ENCODE results near the gene PNRC2.
"Not testable (repeated sequence)": the region's sequence is repeated elsewhere in the genome, so short reads cannot be mapped to it uniquely, and the experiment has no call there.

The PNRC2 gene

GRCh38 chr1:23987038-23987437 lies 27.4 kb downstream of the PNRC2 start:
- H3K23ac ChIP-seq (ENCODE audit: low read length); H2AFZ ChIP-seq (ENCODE audit: insufficient read depth, low read length, poor library complexity); H3K18ac ChIP-seq (ENCODE audit: low read length); H3K79me1 ChIP-seq (ENCODE audit: low read length); H3K14ac ChIP-seq (ENCODE audit: low read length); H3K27me3 ChIP-seq (ENCODE audit: insufficient read depth, low read length); H2AK5ac ChIP-seq (ENCODE audit: low read length); H3K4ac ChIP-seq (ENCODE audit: low read depth, low read length); H4K12ac ChIP-seq (ENCODE audit: low read depth, low read length); H3K4me1 ChIP-seq (ENCODE audit: control insufficient read depth in 1 of 2, insufficient read depth in 2 of 2, low read length in 2 of 2); DNase-seq; H3K4me3 ChIP-seq (ENCODE audit: low read depth, low read length); H3K9me3 ChIP-seq (ENCODE audit: insufficient read depth, low read depth, low read length); H3K4me2 ChIP-seq (ENCODE audit: low read length); H2BK5ac ChIP-seq (ENCODE audit: low read depth, low read length, poor library complexity); H2BK120ac ChIP-seq (ENCODE audit: insufficient read depth, low read length, poor library complexity); H3K27ac ChIP-seq (ENCODE audit: low read depth, low read length); H4K91ac ChIP-seq (ENCODE audit: low read depth, low read length); H2BK12ac ChIP-seq (ENCODE audit: low read length); H4K8ac ChIP-seq (ENCODE audit: low read depth, low read length); H3K36me3 ChIP-seq (ENCODE audit: control insufficient read depth in 1 of 2, insufficient read depth in 2 of 2, low read length in 2 of 2); H3K79me2 ChIP-seq (ENCODE audit: control insufficient read depth, insufficient read depth, low read length, poor library complexity); H3K9ac ChIP-seq (ENCODE audit: low read length): not testable (repeated sequence)
- WGBS (ENCODE audit: extremely low coverage, insufficient coverage, insufficient read length): no CpG with 5 or more reads among the region's 23 CpGs

- Histone ChIP-seq H3K27ac (ENCODE audit: low read depth, low read length) (no peak overlapping the region), H4K12ac (ENCODE audit: low read depth, low read length) (no peak overlapping the region), H3K27me3 (ENCODE audit: insufficient read depth, low read length) (no peaks in the 10 kb centered on the region), H3K4me2 (ENCODE audit: low read length) (no peak overlapping the region), H3K9me3 (ENCODE audit: insufficient read depth, low read depth, low read length) (no peaks in the 10 kb centered on the region), H3K14ac (ENCODE audit: low read length) (no peak overlapping the region), H3K4me3 (ENCODE audit: low read depth, low read length) (no peak overlapping the region), H3K4ac (ENCODE audit: low read depth, low read length) (no peak overlapping the region), H3K18ac (ENCODE audit: low read length) (no peak overlapping the region), H4K91ac (ENCODE audit: low read depth, low read length) (no peak overlapping the region), H2BK12ac (ENCODE audit: low read length) (no peak overlapping the region), H4K8ac (ENCODE audit: low read depth, low read length) (no peak overlapping the region), H3K36me3 (ENCODE audit: control insufficient read depth in 1 of 2, insufficient read depth in 2 of 2, low read length in 2 of 2) (no peaks in the 10 kb centered on the region), H2BK5ac (ENCODE audit: low read depth, low read length, poor library complexity) (no peak overlapping the region), H3K9ac (ENCODE audit: low read length) (no peak overlapping the region), H3K79me1 (ENCODE audit: low read length) (no peaks in the 10 kb centered on the region), H2BK120ac (ENCODE audit: insufficient read depth, low read length, poor library complexity) (no peak overlapping the region), H3K79me2 (ENCODE audit: control insufficient read depth, insufficient read depth, low read length, poor library complexity) (no peaks in the 10 kb centered on the region), H2AK5ac (ENCODE audit: low read length) (no peak overlapping the region), H2AFZ (ENCODE audit: insufficient read depth, low read length, poor library complexity) (no peak overlapping the region), H3K23ac (ENCODE audit: low read length) (no peak overlapping the region), H3K4me1 (ENCODE audit: control insufficient read depth in 1 of 2, insufficient read depth in 2 of 2, low read length in 2 of 2) (no peaks in the 10 kb centered on the region)
- DNase-seq: no peak
- WGBS (ENCODE audit: extremely low coverage, insufficient coverage, insufficient read length): no CpG with 5 or more reads among the region's 3 CpGs
Observed at GRCh38 chr1:23989263-23989662, 29.6 kb downstream of the PNRC2 start.

- DNase-seq; H2BK12ac ChIP-seq (ENCODE audit: low read length); H3K14ac ChIP-seq (ENCODE audit: low read length); H3K79me1 ChIP-seq (ENCODE audit: low read length); H4K91ac ChIP-seq (ENCODE audit: low read depth, low read length); H3K79me2 ChIP-seq (ENCODE audit: control insufficient read depth, insufficient read depth, low read length, poor library complexity); H3K9me3 ChIP-seq (ENCODE audit: insufficient read depth, low read depth, low read length); H4K12ac ChIP-seq (ENCODE audit: low read depth, low read length); H3K4ac ChIP-seq (ENCODE audit: low read depth, low read length); H3K36me3 ChIP-seq (ENCODE audit: control insufficient read depth in 1 of 2, insufficient read depth in 2 of 2, low read length in 2 of 2); H2AK5ac ChIP-seq (ENCODE audit: low read length); H3K4me1 ChIP-seq (ENCODE audit: control insufficient read depth in 1 of 2, insufficient read depth in 2 of 2, low read length in 2 of 2); H3K23ac ChIP-seq (ENCODE audit: low read length); H3K4me2 ChIP-seq (ENCODE audit: low read length); H3K27ac ChIP-seq (ENCODE audit: low read depth, low read length); H3K27me3 ChIP-seq (ENCODE audit: insufficient read depth, low read length); H3K9ac ChIP-seq (ENCODE audit: low read length); H3K18ac ChIP-seq (ENCODE audit: low read length); H2AFZ ChIP-seq (ENCODE audit: insufficient read depth, low read length, poor library complexity); H3K4me3 ChIP-seq (ENCODE audit: low read depth, low read length); H2BK5ac ChIP-seq (ENCODE audit: low read depth, low read length, poor library complexity); H2BK120ac ChIP-seq (ENCODE audit: insufficient read depth, low read length, poor library complexity); H4K8ac ChIP-seq (ENCODE audit: low read depth, low read length): not testable (repeated sequence)
- WGBS (ENCODE audit: extremely low coverage, insufficient coverage, insufficient read length): no CpG with 5 or more reads among the region's 13 CpGs
Observed at GRCh38 chr1:23992011-23992410, 32.4 kb downstream of the PNRC2 start.

GRCh38 chr1:23995431-23995837 lies 35.8 kb downstream of the PNRC2 start:
- Histone ChIP-seq H3K14ac (ENCODE audit: low read length) (no peak overlapping the region), H4K12ac (ENCODE audit: low read depth, low read length) (no peak overlapping the region), H3K27ac (ENCODE audit: low read depth, low read length) (no peak overlapping the region), H3K4ac (ENCODE audit: low read depth, low read length) (no peak overlapping the region), H3K4me3 (ENCODE audit: low read depth, low read length) (no peak overlapping the region), H3K4me1 (ENCODE audit: control insufficient read depth in 1 of 2, insufficient read depth in 2 of 2, low read length in 2 of 2) (no peaks in the 10 kb centered on the region), H2BK120ac (ENCODE audit: insufficient read depth, low read length, poor library complexity) (no peak overlapping the region), H3K23ac (ENCODE audit: low read length) (no peak overlapping the region), H3K9me3 (ENCODE audit: insufficient read depth, low read depth, low read length) (no peaks in the 10 kb centered on the region), H4K91ac (ENCODE audit: low read depth, low read length) (no peak overlapping the region), H2AFZ (ENCODE audit: insufficient read depth, low read length, poor library complexity) (no peak overlapping the region), H3K79me2 (ENCODE audit: control insufficient read depth, insufficient read depth, low read length, poor library complexity) (no peaks in the 10 kb centered on the region), H2BK5ac (ENCODE audit: low read depth, low read length, poor library complexity) (no peak overlapping the region), H3K9ac (ENCODE audit: low read length) (no peak overlapping the region), H4K8ac (ENCODE audit: low read depth, low read length) (no peak overlapping the region), H2AK5ac (ENCODE audit: low read length) (no peak overlapping the region), H2BK12ac (ENCODE audit: low read length) (no peak overlapping the region), H3K4me2 (ENCODE audit: low read length) (no peak overlapping the region), H3K36me3 (ENCODE audit: control insufficient read depth in 1 of 2, insufficient read depth in 2 of 2, low read length in 2 of 2) (no peaks in the 10 kb centered on the region), H3K18ac (ENCODE audit: low read length) (no peak overlapping the region), H3K27me3 (ENCODE audit: insufficient read depth, low read length) (no peaks in the 10 kb centered on the region), H3K79me1 (ENCODE audit: low read length) (no peaks in the 10 kb centered on the region)
- no peak for DNase-seq
- WGBS (ENCODE audit: extremely low coverage, insufficient coverage, insufficient read length): no CpG with 5 or more reads among the region's 13 CpGs
